Loucy (cell line): ENCODE data around the gene ZNF26.
"Not testable (repeated sequence)": the region's sequence is repeated elsewhere in the genome, so short reads cannot be mapped to it uniquely, and the experiment has no call there.

Experiments
- H2AFZ ChIP-seq: fragments of 200-600 bp; sonication (generic); 2 replicates; pipeline ENCODE4 v1.6.0; 2016; ENCODE audit warnings: antibody characterized with exemption, mild to moderate bottlenecking, low read length, moderate library complexity
- H3F3A ChIP-seq: fragments of 200-600 bp; 2 replicates; pipeline ENCODE4 v1.6.0; 2016; ENCODE audit warnings: antibody characterized with exemption, low read depth, mild to moderate bottlenecking
- H3K27me3 ChIP-seq: fragments of 200-600 bp; sonication (generic); 2 replicates; pipeline ENCODE4 v1.6.1; 2014; ENCODE audit warnings: low read length, mild to moderate bottlenecking; ENCODE audit not compliant: insufficient read depth, poor library complexity, severe bottlenecking
- H3K36me3 ChIP-seq: fragments of 200-600 bp; sonication (generic); 2 replicates; pipeline ENCODE4 v1.6.1; 2016; ENCODE audit warnings: low read length; ENCODE audit not compliant: insufficient read depth
- H3K4me1 ChIP-seq: fragments of 200-600 bp; sonication (generic); 2 replicates; pipeline ENCODE4 v1.5.1; 2014; ENCODE audit warnings: low read length, mild to moderate bottlenecking; ENCODE audit not compliant: insufficient read depth, poor library complexity, severe bottlenecking
- H3K4me2 ChIP-seq: fragments of 200-600 bp; sonication (generic); 2 replicates; pipeline ENCODE4 v1.6.0; 2014; ENCODE audit warnings: antibody characterized with exemption, low read length, low read depth, mild to moderate bottlenecking; ENCODE audit not compliant: poor library complexity, severe bottlenecking
- H3K4me3 ChIP-seq: fragments of 200-600 bp; sonication (generic); 2 replicates; pipeline ENCODE4 v1.5.1; 2014; ENCODE audit warnings: low read length, mild to moderate bottlenecking, mixed read lengths; ENCODE audit not compliant: poor library complexity, severe bottlenecking
- H3K79me2 ChIP-seq: fragments of 200-600 bp; sonication (generic); 2 replicates; pipeline ENCODE4 v1.6.1; 2014; ENCODE audit warnings: low read length; ENCODE audit not compliant: insufficient read depth
- H3K9ac ChIP-seq: fragments of 200-600 bp; sonication (generic); 2 replicates; pipeline ENCODE4 v1.6.0; 2014; ENCODE audit warnings: mild to moderate bottlenecking, low read depth, low read length, moderate library complexity; ENCODE audit not compliant: poor library complexity, severe bottlenecking
- H3K9me2 ChIP-seq: fragments of 200-600 bp; sonication (generic); replicated peaks from 2 replicates; pipeline ENCODE4 v1.6.1; 2016; ENCODE audit warnings: low read depth, low read length, mixed read lengths
- H3K9me3 ChIP-seq: fragments of 200-600 bp; sonication (generic); 2 replicates; pipeline ENCODE4 v1.6.1; 2014; ENCODE audit warnings: mild to moderate bottlenecking, antibody characterized with exemption, low read length, low read depth; ENCODE audit not compliant: insufficient read depth
- H4K20me1 ChIP-seq: fragments of 200-600 bp; sonication (generic); 2 replicates; pipeline ENCODE4 v1.6.0; 2014; ENCODE audit warnings: antibody characterized with exemption, low read length, mild to moderate bottlenecking; ENCODE audit not compliant: insufficient read depth, poor library complexity, severe bottlenecking
- EZH2phosphoT487 ChIP-seq: fragments of 200-600 bp; IDR thresholded peaks from 2 replicates; pipeline ENCODE4 v1.6.1; 2018; ENCODE audit warnings: antibody characterized with exemption, mild to moderate bottlenecking, moderate library complexity, borderline replicate concordance
- TF ChIP-seq, protein P1 (sequence below): fragments of 200-600 bp; sonication (generic); conservative IDR thresholded peaks from 2 replicates; pipeline ENCODE4 v1.5.1; 2014; ENCODE audit warnings: mild to moderate bottlenecking, antibody characterized with exemption, low read length

ZNF26 gene

DNA sequence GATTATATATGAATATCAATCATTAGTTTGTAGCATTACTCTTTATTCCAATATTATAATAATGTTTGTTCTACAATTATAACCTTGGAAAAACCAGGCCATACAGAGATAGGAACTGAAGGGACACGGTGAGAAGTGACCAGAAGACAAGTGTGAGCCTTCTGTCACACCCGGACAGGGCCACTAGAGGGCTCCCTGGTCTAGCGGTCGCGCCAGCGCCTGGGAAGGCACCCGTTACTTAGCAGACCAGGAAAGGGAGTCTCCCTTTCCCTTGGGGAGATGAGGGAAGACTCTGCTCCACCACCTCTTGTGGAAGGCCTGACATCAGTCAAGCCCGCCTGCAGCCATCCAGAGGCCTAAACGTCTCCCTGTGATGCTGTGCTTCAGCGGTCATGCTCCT, 22.2 kb upstream of the ZNF26 start:
- not testable (repeated sequence) for H3K9me2 ChIP-seq, H3K4me1 ChIP-seq, H3K4me3 ChIP-seq, H2AFZ ChIP-seq, H3K9ac ChIP-seq, H3F3A ChIP-seq, H3K4me2 ChIP-seq, H3K27me3 ChIP-seq, H4K20me1 ChIP-seq, H3K36me3 ChIP-seq, H3K79me2 ChIP-seq
- TF ChIP-seq, protein P1, sequence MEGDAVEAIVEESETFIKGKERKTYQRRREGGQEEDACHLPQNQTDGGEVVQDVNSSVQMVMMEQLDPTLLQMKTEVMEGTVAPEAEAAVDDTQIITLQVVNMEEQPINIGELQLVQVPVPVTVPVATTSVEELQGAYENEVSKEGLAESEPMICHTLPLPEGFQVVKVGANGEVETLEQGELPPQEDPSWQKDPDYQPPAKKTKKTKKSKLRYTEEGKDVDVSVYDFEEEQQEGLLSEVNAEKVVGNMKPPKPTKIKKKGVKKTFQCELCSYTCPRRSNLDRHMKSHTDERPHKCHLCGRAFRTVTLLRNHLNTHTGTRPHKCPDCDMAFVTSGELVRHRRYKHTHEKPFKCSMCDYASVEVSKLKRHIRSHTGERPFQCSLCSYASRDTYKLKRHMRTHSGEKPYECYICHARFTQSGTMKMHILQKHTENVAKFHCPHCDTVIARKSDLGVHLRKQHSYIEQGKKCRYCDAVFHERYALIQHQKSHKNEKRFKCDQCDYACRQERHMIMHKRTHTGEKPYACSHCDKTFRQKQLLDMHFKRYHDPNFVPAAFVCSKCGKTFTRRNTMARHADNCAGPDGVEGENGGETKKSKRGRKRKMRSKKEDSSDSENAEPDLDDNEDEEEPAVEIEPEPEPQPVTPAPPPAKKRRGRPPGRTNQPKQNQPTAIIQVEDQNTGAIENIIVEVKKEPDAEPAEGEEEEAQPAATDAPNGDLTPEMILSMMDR = peak; percentile 54
- H3K9me3 ChIP-seq = peaks cover 22% of the 10 kb centered on the region; the same call in 1 of the 2 replicates

DNA sequence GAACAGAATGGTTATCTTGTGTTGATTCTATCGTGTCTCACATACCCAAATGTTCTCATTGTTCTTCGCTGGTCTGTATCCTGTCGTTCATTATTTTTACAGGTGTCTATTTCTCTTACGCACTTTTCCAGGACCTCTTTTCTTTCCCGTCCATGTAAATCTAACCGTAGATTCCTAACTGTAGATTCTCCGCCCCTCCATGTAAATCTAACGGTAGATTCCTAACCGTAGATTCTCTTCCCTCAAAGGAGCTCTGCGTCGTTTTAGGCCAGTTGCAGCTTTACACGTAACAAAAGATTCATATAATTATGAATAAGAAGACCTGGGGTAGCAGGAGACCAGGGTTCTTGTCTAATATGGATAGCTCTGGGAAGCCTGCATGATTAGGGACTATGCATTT, 20.4 kb upstream of the ZNF26 start:
- no peaks in the 10 kb centered on the region for H3K27me3 ChIP-seq
- H3K79me2 ChIP-seq = no peaks in the 10 kb centered on the region
- no peak for TF ChIP-seq EZH2phosphoT487
- TF ChIP-seq, protein P1 = no peak
- H3K9me3 ChIP-seq = peaks cover 22% of the 10 kb centered on the region; the same call in 1 of the 2 replicates
- H3F3A ChIP-seq = no peaks in the 10 kb centered on the region
- no peak overlapping the region for H3K9ac ChIP-seq
- H2AFZ ChIP-seq = no peak overlapping the region
- no peak overlapping the region for H3K4me3 ChIP-seq
- no peaks in the 10 kb centered on the region for H4K20me1 ChIP-seq
- H3K36me3 ChIP-seq = no peaks in the 10 kb centered on the region
- H3K4me2 ChIP-seq = no peak overlapping the region
- no peaks in the 10 kb centered on the region for H3K4me1 ChIP-seq
- H3K9me2 ChIP-seq = no peaks in the 10 kb centered on the region

DNA sequence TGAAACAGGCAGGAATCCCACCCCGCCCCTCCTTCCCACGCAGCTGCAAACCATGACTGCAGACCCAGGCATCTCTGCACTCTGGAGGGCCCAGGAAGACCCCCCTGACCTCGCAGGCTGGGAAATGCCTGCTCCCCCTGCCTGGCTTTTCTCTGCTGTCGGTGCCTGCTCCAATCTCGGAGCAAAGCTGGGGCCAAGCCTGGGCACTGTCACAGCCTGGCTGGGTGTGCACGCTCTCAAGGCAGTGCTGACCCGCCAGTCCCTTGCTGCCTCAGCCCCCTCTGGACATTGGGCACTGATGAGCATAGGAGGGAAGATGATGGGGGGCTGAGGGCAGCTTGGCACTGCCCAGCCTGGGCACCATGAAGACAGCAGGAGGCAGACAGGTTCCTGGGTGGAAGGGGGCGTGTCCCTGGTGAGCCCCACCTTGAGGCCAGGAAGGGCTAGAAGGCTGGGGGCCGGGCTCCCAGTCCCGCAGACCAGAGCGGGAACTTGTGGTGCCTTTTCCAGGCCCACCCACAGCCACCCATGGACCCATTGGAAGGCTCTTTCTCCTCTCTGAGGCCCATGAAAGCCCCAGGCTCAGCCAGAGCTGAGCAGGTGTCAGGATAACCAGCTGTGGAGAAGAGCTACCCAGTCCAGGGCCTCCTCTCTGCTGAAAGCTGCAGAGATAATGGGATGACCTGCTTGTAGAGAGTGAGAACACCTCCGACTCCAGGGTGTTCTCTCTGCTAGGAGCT, 19.3 kb upstream of the ZNF26 start:
- no peaks in the 10 kb centered on the region for H3K9me2 ChIP-seq
- H3K27me3 ChIP-seq = no peaks in the 10 kb centered on the region
- H4K20me1 ChIP-seq = no peaks in the 10 kb centered on the region
- no peaks in the 10 kb centered on the region for H3K4me1 ChIP-seq
- no peaks in the 10 kb centered on the region for H3K79me2 ChIP-seq
- no peaks in the 10 kb centered on the region for H3K36me3 ChIP-seq
- TF ChIP-seq, protein P1 = no peak
- TF ChIP-seq EZH2phosphoT487 = no peak
- H3K9ac ChIP-seq = no peak overlapping the region
- peaks cover 22% of the 10 kb centered on the region; the same call in 1 of the 2 replicates for H3K9me3 ChIP-seq
- H2AFZ ChIP-seq = no peak overlapping the region
- no peak overlapping the region for H3K4me2 ChIP-seq
- H3F3A ChIP-seq = no peaks in the 10 kb centered on the region
- H3K4me3 ChIP-seq = no peak overlapping the region
